Heart right ventricle (tissue), 16 donors: Measurements from ENCODE around the gene RABAC1. TPM values are rescaled to one million over a fixed set of nuclear protein-coding genes. Genes with fewer than 3 reads are reported as not detected.
"Not testable (repeated sequence)": the region's sequence is repeated elsewhere in the genome, so short reads cannot be mapped to it uniquely, and the experiment has no call there.

ENCODE experiments used
- ATAC-seq, 8 donors: fragments of 200-7000 bp; cut with Tn5 transposase; one replicate each; pipeline ENCODE4 v1.9.1; 2020; ENCODE audit warnings: mild to moderate bottlenecking in 8 of 8, moderate library complexity in 8 of 8, moderate number of reproducible peaks in 1 of 8
- DNase-seq, 2 donors: peaks; one replicate each; pipeline ENCODE4 v3.0.0-alpha.2; 2020
- H3K27ac ChIP-seq, 10 donors: fragments of 200-600 bp; sonication (generic) in 2 of 10; one replicate each; pipeline versions ENCODE4 v1.5.0 to v1.8.0; 2020 to 2022; ENCODE audit warnings: mild to moderate bottlenecking in 3 of 10
- H3K27me3 ChIP-seq, 7 donors: fragments of 200-600 bp; one replicate each; pipeline ENCODE4 v1.8.0; 2021 to 2022; ENCODE audit warnings: mild to moderate bottlenecking in 2 of 7
- H3K36me3 ChIP-seq, 9 donors: fragments of 200-600 bp; sonication (generic) in 1 of 9; one replicate each; pipeline versions ENCODE4 v1.5.0 to v1.8.0; 2020 to 2022; ENCODE audit warnings: mild to moderate bottlenecking in 2 of 9
- H3K4me1 ChIP-seq, 9 donors: fragments of 200-600 bp; sonication (generic) in 1 of 9; one replicate each; pipeline versions ENCODE4 v1.5.0 to v1.8.0; 2020 to 2022; ENCODE audit warnings: mild to moderate bottlenecking in 4 of 9
- H3K4me3 ChIP-seq, 10 donors: fragments of 200-600 bp; sonication (generic) in 2 of 10; one replicate each; pipeline versions ENCODE4 v1.5.0 to v1.8.0; 2020 to 2022; ENCODE audit warnings: mild to moderate bottlenecking in 7 of 10, moderate library complexity in 2 of 10
- H3K9me3 ChIP-seq, 11 donors: fragments of 200-600 bp in 10 of 11; sonication (generic) in 2 of 11; one replicate each; pipeline versions ENCODE4 v1.5.0 to v1.8.0; 2013 to 2022; ENCODE audit warnings: mild to moderate bottlenecking in 2 of 11, control low read depth in 1 of 11, moderate library complexity in 1 of 11
- CTCF ChIP-seq, 9 donors: fragments of 200-600 bp; sonication (generic) in 2 of 9; IDR thresholded peaks; one replicate each; pipeline versions ENCODE4 v1.5.0 to v1.8.0; 2021 to 2022; ENCODE audit warnings: antibody characterized with exemption in 9 of 9, mild to moderate bottlenecking in 5 of 9, moderate library complexity in 1 of 9
- WGBS, 2 donors: extraction: QIAGEN DNeasy Blood & Tissue Kit; methylation state at CpG; one replicate each; pipeline ENCODE4 v1.1.7; 2013; ENCODE audit warnings: inconsistent platforms in 1 of 2; 5-methylcytosine and 5-hydroxymethylcytosine counted together
- intact Hi-C, 10 donors: fragments of 100-400 bp; cut with DNase I; formaldehyde crosslinking; loops; one replicate each; pipeline versions ENCODE4 v1.11.1 to v1.14.2; 2022
- polyA plus RNA-seq, 2 donors: library from polyadenylated mRNA; stranded (reverse); fragments of 200-250 nt; gene quantifications; one replicate each; pipeline ENCODE4 v1.2.3, GENCODE V29; 2013
- total RNA-seq, 10 donors: library from RNA; stranded (reverse); fragmentation: NEBNext Ultra II Directional in 3 of 10; extraction: Animal tissue kit (Norgen Biotek cat#: 25700) in 3 of 10; gene quantifications; one replicate each; pipeline versions ENCODE4 v1.2.1 to v1.2.4, GENCODE V29; 2021 to 2023
- donor health status: Arrhythmogenic right ventricular cardiomyopathy.
- donor health status: ischemic (EF 13 %, LVEDD 7.1; RV severe dilation, severe dysfunction).
- donor health status: healthy with polysubstance abuse.
- donor health status: DM: no; HTN: yes; CAD: no.
- donor health status: DM: no; HTN: no; CAD: no.
- donor health status: ischemic (EF 25% LVEDD 6.9; RV normal size, moderate dysfunction).
- donor health status: ischemic (EF 25% LVEDD 5.7; RV mildly dilated, moderate dysfunction).
- donor health status: healthy.
- donor health status: DM: yes; HTN: yes; CAD: no.
- donor health status: Ischemic cardiomyopathy.
- donor health status: ischemic (EF 35%, LVEDD 5.7; RV mildly dilated, moderate dysfunction).
- donor health status: nonischemic (EF 11% LVEDD 7.7; RV severe dilation, severe dysfunction).
- donor health status: DM: yes; HTN: yes; CAD: no.
- donor health status: PGD.
- donor health status: ischemic (EF 29% LVEDD 5.4; RV normal size, mild dysfunction).
- donor health status: nonischemic (EF 23%, LVEDD 6.1; RV moderate dilation, normal function).

RABAC1 gene
- total and polyA plus RNA-seq, 12 donors: 34.5 to 270 (median 54.8) TPM

- WGBS, 2 donors: 4% methylated on average over 38 of the region's 38 CpGs
- Histone ChIP-seq H3K36me3 (no peaks in the 10 kb centered on the region), H3K27me3 (peaks cover 7 to 89% (median 83%) of the 10 kb centered on the region in 7 donors), H3K4me1 (peaks cover 0 to 3% (median 0%) of the 10 kb centered on the region in 9 donors), H3K4me3 (no peak overlapping the region), H3K9me3 (no peaks in the 10 kb centered on the region), H3K27ac (no peak overlapping the region)
- no peak for TF ChIP-seq CTCF (IDR thresholded peaks at IDR 0.05)
- ATAC-seq (no peak), DNase-seq (no peak)
- intact Hi-C loops: no loop called here
These were observed 43.9 kb downstream of the RABAC1 start for GRCh38 chr19:41915021-41915775.

- DNase-seq, H3K27ac ChIP-seq, H3K36me3 ChIP-seq, intact Hi-C loops, ATAC-seq, H3K4me1 ChIP-seq, H3K9me3 ChIP-seq, H3K4me3 ChIP-seq: not testable (repeated sequence)
- H3K27me3 ChIP-seq: peaks cover 7 to 91% (median 83%) of the 10 kb centered on the region in 7 donors
- WGBS, 2 donors: 1 to 11% methylated on average over 4 to 5 of the region's 5 CpGs
These were observed 44.7 kb downstream of the RABAC1 start for GRCh38 chr19:41914424-41914834.

- Histone ChIP-seq H3K4me1 (peaks cover 0 to 3% (median 0%) of the 10 kb centered on the region in 9 donors), H3K27me3 (peaks cover 7 to 90% (median 76%) of the 10 kb centered on the region in 7 donors), H3K27ac (no peak overlapping the region), H3K36me3 (no peaks in the 10 kb centered on the region), H3K4me3 (no peak overlapping the region), H3K9me3 (no peaks in the 10 kb centered on the region)
- ATAC-seq (no peak), DNase-seq (no peak)
- intact Hi-C loops: no loop called here
- 5 to 11% methylated on average over 21 of the region's 21 CpGs for WGBS, 2 donors
- no peak for TF ChIP-seq CTCF (IDR thresholded peaks at IDR 0.05)
These were observed 45.3 kb downstream of the RABAC1 start for GRCh38 chr19:41913538-41914423.

- intact Hi-C loops: no loop called here
- Histone ChIP-seq H3K9me3 (no peaks in the 10 kb centered on the region), H3K4me1 (peaks cover 0 to 3% (median 0%) of the 10 kb centered on the region in 9 donors), H3K27me3 (peaks cover 7 to 82% (median 68%) of the 10 kb centered on the region in 7 donors), H3K36me3 (peaks cover 0 to 4% (median 0%) of the 10 kb centered on the region in 9 donors), H3K27ac (no peak overlapping the region), H3K4me3 (no peak overlapping the region)
- DNase-seq: no peak
- TF ChIP-seq CTCF (IDR thresholded peaks at IDR 0.05): no peak
- peak in 3 of 8 donors; percentile 9 to 21 (median 10) for ATAC-seq
- 1 to 2% methylated on average over 44 to 51 of the region's 51 CpGs for WGBS, 2 donors
These were observed 46.1 kb downstream of the RABAC1 start for GRCh38 chr19:41912899-41913537.
